HEK293 (cell line): Measurements from ENCODE around the gene MYO1C.

ENCODE experiments used
- CTCF ChIA-PET: fragments of 350-600 bp; formaldehyde crosslinking; extraction: SDS; loops from one replicate; lab custom pipeline; 2021; ENCODE audit warnings: antibody characterized with exemption; lab: Yijun Ruan, JAX
- POLR2A ChIA-PET: fragments of 300-600 bp; formaldehyde crosslinking; extraction: SDS; loops from one replicate; lab custom pipeline; 2020; ENCODE audit warnings: antibody characterized with exemption, inconsistent platforms; lab: Yijun Ruan, JAX
- H3K27ac ChIP-seq: fragments of 200-500 bp; sonication (Bioruptor generic); 2 replicates; pipeline ENCODE4 v1.5.1; 2014; ENCODE audit warnings: low read depth, low read length, control low read depth, inconsistent platforms; ENCODE audit errors: extremely low read depth
- H3K36me3 ChIP-seq, 2 experiments: fragments of 200-500 bp in 1 of 2; sonication (Bioruptor generic) in 1 of 2; 1 replicate in 1 of 2; 2 replicates in 1 of 2; pipeline ENCODE4 v1.5.1; 2014 to 2017; ENCODE audit warnings: inconsistent platforms in 2 of 2, low read length in 2 of 2; ENCODE audit not compliant: control insufficient read depth in 2 of 2, insufficient read depth in 1 of 2
- H3K4me1 ChIP-seq: fragments of 200-500 bp; sonication (Bioruptor generic); 2 replicates; pipeline ENCODE4 v1.5.1; 2014; ENCODE audit warnings: mild to moderate bottlenecking, low read length, inconsistent platforms; ENCODE audit not compliant: control insufficient read depth, insufficient read depth
- H3K4me3 ChIP-seq: 2 replicates; pipeline ENCODE4 v1.5.1; 2011; ENCODE audit warnings: low read depth, mild to moderate bottlenecking, control low read depth, low read length, moderate library complexity
- H3K9me3 ChIP-seq: fragments of 200-500 bp; sonication (Bioruptor generic); 2 replicates; pipeline ENCODE4 v1.5.1; 2014; ENCODE audit warnings: low read depth, low read length, inconsistent platforms; ENCODE audit not compliant: control insufficient read depth, insufficient read depth
- HOXD13 ChIP-seq: sonication (generic); formaldehyde crosslinking; IDR thresholded peaks from 2 replicates; pipeline ENCODE4 v1.8.0; 2022; ENCODE audit warnings: missing genetic modification reagents, borderline replicate concordance
- PRDM1 ChIP-seq: fragments of 450-650 bp; formaldehyde crosslinking; IDR thresholded peaks from 2 replicates; pipeline ENCODE4; 2016; ENCODE audit warnings: missing biosample characterization, missing genetic modification characterization
- SCRT1 ChIP-seq: fragments of 450-650 bp; formaldehyde crosslinking; IDR thresholded peaks from 2 replicates; pipeline ENCODE4 v1.5.1; 2016; ENCODE audit warnings: missing biosample characterization, missing genetic modification characterization, borderline replicate concordance
- SCRT2 ChIP-seq: fragments of 450-650 bp; formaldehyde crosslinking; IDR thresholded peaks from 2 replicates; pipeline ENCODE4 v1.5.1; 2016; ENCODE audit warnings: missing biosample characterization, missing genetic modification characterization
- YY1 ChIP-seq: fragments of 450-650 bp; formaldehyde crosslinking; IDR thresholded peaks from 2 replicates; pipeline ENCODE4 v1.5.1; 2018; ENCODE audit warnings: missing biosample characterization, missing genetic modification characterization
- ZBTB17 ChIP-seq: fragments of 450-650 bp; formaldehyde crosslinking; IDR thresholded peaks from 2 replicates; pipeline ENCODE4 v1.5.1; 2016; ENCODE audit warnings: missing biosample characterization, missing genetic modification characterization
- ZBTB8A ChIP-seq: fragments of 450-650 bp; formaldehyde crosslinking; IDR thresholded peaks from 2 replicates; pipeline ENCODE4 v1.5.1; 2016; ENCODE audit warnings: missing biosample characterization, missing genetic modification characterization
- ZNF138 ChIP-seq: fragments of 450-650 bp; formaldehyde crosslinking; IDR thresholded peaks from 2 replicates; pipeline ENCODE4 v1.5.1; 2016; ENCODE audit warnings: missing biosample characterization, missing genetic modification characterization, borderline replicate concordance
- ZNF16 ChIP-seq: fragments of 450-650 bp; formaldehyde crosslinking; IDR thresholded peaks from 2 replicates; pipeline ENCODE4 v1.5.1; 2016; ENCODE audit warnings: low read depth, missing biosample characterization, missing genetic modification characterization
- ZNF175 ChIP-seq: fragments of 450-650 bp; formaldehyde crosslinking; IDR thresholded peaks from 2 replicates; pipeline ENCODE4 v1.5.1; 2016; ENCODE audit warnings: missing biosample characterization, missing genetic modification characterization
- ZNF292 ChIP-seq: fragments of 450-650 bp; formaldehyde crosslinking; IDR thresholded peaks from 2 replicates; pipeline ENCODE4 v1.5.1; 2016; ENCODE audit warnings: low read depth, missing biosample characterization, missing genetic modification characterization, borderline replicate concordance
- ZNF433 ChIP-seq: fragments of 450-650 bp; formaldehyde crosslinking; IDR thresholded peaks from 2 replicates; pipeline ENCODE4 v1.5.1; 2016; ENCODE audit warnings: missing biosample characterization, missing genetic modification characterization, low read depth
- ZNF521 ChIP-seq: fragments of 450-650 bp; formaldehyde crosslinking; IDR thresholded peaks from 2 replicates; pipeline ENCODE4 v1.5.1; 2017; ENCODE audit warnings: missing biosample characterization, mild to moderate bottlenecking, missing genetic modification characterization
- ZNF544 ChIP-seq: fragments of 450-650 bp; formaldehyde crosslinking; IDR thresholded peaks from 2 replicates; pipeline ENCODE4 v1.5.0; 2017; ENCODE audit warnings: missing biosample characterization, missing genetic modification characterization
- ZNF555 ChIP-seq: fragments of 450-650 bp; formaldehyde crosslinking; conservative IDR thresholded peaks from 2 replicates; pipeline ENCODE4 v1.5.1; 2017; ENCODE audit warnings: missing biosample characterization, mild to moderate bottlenecking, missing genetic modification characterization, inconsistent platforms
- ZNF585B ChIP-seq: fragments of 450-650 bp; formaldehyde crosslinking; IDR thresholded peaks from 2 replicates; pipeline ENCODE4 v1.5.1; 2016; ENCODE audit warnings: missing biosample characterization, missing genetic modification characterization
- ZNF610 ChIP-seq: fragments of 450-650 bp; formaldehyde crosslinking; IDR thresholded peaks from 2 replicates; pipeline ENCODE4 v1.5.1; 2016; ENCODE audit warnings: missing biosample characterization, missing genetic modification characterization, borderline replicate concordance
- ZNF654 ChIP-seq: fragments of 450-650 bp; formaldehyde crosslinking; IDR thresholded peaks from 2 replicates; pipeline ENCODE4 v1.5.1; 2016; ENCODE audit warnings: low read depth, missing biosample characterization, missing genetic modification characterization
- ZNF701 ChIP-seq: fragments of 450-650 bp; formaldehyde crosslinking; IDR thresholded peaks from 2 replicates; pipeline ENCODE4 v1.5.1; 2016; ENCODE audit warnings: missing biosample characterization, missing genetic modification characterization
- ZSCAN16 ChIP-seq: fragments of 450-650 bp; formaldehyde crosslinking; IDR thresholded peaks from 2 replicates; pipeline ENCODE4 v1.5.1; 2016; ENCODE audit warnings: missing biosample characterization, missing genetic modification characterization
- TF ChIP-seq, protein P1 (sequence below): fragments of 450-650 bp; formaldehyde crosslinking; IDR thresholded peaks from 2 replicates; pipeline ENCODE4 v1.5.1; 2016; ENCODE audit warnings: missing biosample characterization, missing genetic modification characterization, borderline replicate concordance
- TF ChIP-seq, protein P2 (sequence below): fragments of 450-650 bp; formaldehyde crosslinking; IDR thresholded peaks from 2 replicates; pipeline ENCODE4 v1.5.1; 2016; ENCODE audit warnings: missing biosample characterization, missing genetic modification characterization
- TF ChIP-seq, protein P3 (sequence below): fragments of 450-650 bp; formaldehyde crosslinking; IDR thresholded peaks from 2 replicates; pipeline ENCODE4 v1.5.1; 2016; ENCODE audit warnings: missing biosample characterization, missing genetic modification characterization, low read depth

The MYO1C gene

DNA sequence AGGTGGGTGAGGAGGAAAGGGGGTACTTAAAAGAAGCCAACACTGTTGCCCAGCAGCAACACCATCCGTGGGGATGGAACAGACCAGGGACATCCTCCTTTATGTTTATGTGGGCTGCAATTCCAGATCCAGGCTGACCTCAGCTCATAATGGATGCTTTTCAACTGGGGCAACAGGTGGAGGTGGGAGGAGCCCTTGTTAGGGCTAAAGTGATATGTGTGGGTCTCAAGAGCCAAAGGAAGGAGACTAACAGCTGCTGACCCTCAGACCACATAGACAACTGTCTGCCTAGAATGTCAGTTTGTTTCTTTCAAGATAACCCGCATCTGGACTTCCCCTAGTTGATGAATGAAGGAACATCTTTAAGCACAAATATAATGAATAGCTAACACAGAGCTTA, 25.9 kb upstream of the MYO1C start:
- Histone ChIP-seq H3K9me3 (no peaks in the 10 kb centered on the region), H3K4me1 (no peaks in the 10 kb centered on the region), H3K4me3 (no peak overlapping the region), H3K36me3 (peaks cover 12 to 62% of the 10 kb centered on the region in 2 experiments; a peak in 2 of 3 replicates), H3K27ac (no peak overlapping the region)
- POLR2A ChIA-PET = interaction anchor here (0.5 to 0.6 kb wide), 2 partner anchors 54 to 316 kb away, joined by 4 read pairs; no protein-coding TSS in a partner anchor
- TF ChIP-seq SCRT1 (tag by site-specific recombination) (peak; percentile 83), SCRT2 (tag by site-specific recombination) (peak; percentile 95), ZNF292 (tag by site-specific recombination) (no peak)
- CTCF ChIA-PET = interaction anchor here (0.6 to 2.5 kb wide), 3 partner anchors 15 to 723 kb away, joined by 3 to 13 read pairs (median 11); no protein-coding TSS in a partner anchor

DNA sequence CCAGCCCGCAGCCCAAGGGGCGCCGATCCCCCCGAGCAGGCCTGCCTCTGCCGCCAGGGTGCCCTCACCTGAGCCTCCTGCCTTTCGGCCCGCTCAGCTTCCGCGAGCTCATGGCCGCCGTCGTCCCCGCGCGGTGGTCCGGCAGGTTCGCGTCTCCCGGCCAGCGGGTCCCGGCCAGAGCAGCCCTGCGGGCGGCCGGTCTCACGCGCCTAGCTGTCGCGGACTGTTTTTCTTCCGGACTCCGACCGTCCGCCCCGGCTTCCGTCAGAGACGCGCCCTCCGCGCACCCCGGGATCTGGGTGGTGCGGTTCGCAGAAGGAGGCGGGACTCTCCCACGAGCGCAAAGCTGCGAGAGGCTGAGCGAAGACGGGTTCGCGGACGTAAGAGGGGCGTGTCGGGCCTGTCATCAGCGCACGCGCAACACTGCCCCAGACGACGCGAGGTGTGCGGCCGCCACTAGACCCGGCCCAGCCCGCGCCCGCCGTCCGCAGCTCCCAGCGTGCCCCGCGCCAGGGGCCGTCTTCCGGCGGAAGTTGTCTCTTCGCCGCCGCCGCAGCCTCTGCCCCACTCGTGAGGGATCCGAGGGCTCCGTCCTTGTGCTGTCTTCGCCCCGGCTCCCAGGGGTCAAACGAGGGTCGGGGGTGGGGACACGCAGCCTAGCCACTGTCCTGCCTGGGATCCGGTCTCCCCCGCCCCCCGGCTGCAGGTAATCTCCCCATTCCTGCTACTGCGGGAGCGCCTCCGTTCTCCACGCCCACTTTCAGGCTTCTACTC, 24.1 kb upstream of the MYO1C start, which contains the start of gene INPP5K:
TSS of gene INPP5K (minus strand) at position 225 of the 774 bp plus-strand sequence. CDS start at position 112, 113 bp downstream.
- ChIA-PET POLR2A (interaction anchor here (0.5 to 2.5 kb wide), 39 partner anchors 10 to 1173 kb away, joined by 3 to 24 read pairs (median 5); partner anchors contain the start of genes CRK, MYO1C, PITPNA and SLC43A2), CTCF (interaction anchor here (0.6 to 3.0 kb wide), 19 partner anchors 11 to 258 kb away, joined by 3 to 39 read pairs (median 5); partner anchors contain the start of gene TRARG1)
- Histone ChIP-seq H3K4me1 (no peaks in the 10 kb centered on the region), H3K27ac (peak within 1 kb of the TSS; percentile 62), H3K36me3 (peaks cover 9 to 64% of the 10 kb centered on the region in 2 experiments; a peak in 2 of 3 replicates), H3K4me3 (peak within 1 kb of the TSS; percentile 96), H3K9me3 (no peaks in the 10 kb centered on the region)
- TF ChIP-seq ZBTB8A = peak; percentile 96
- no peak for TF ChIP-seq PRDM1 (tag by site-specific recombination)
- TF ChIP-seq ZBTB17 (tag by site-specific recombination) = no peak; the same call in 1 of the 2 replicates
- TF ChIP-seq ZNF610 (tag by site-specific recombination) = no peak; the same call in 1 of the 2 replicates
- TF ChIP-seq HOXD13 (CRISPR knock-in tag) = no peak
- TF ChIP-seq, protein P1, sequence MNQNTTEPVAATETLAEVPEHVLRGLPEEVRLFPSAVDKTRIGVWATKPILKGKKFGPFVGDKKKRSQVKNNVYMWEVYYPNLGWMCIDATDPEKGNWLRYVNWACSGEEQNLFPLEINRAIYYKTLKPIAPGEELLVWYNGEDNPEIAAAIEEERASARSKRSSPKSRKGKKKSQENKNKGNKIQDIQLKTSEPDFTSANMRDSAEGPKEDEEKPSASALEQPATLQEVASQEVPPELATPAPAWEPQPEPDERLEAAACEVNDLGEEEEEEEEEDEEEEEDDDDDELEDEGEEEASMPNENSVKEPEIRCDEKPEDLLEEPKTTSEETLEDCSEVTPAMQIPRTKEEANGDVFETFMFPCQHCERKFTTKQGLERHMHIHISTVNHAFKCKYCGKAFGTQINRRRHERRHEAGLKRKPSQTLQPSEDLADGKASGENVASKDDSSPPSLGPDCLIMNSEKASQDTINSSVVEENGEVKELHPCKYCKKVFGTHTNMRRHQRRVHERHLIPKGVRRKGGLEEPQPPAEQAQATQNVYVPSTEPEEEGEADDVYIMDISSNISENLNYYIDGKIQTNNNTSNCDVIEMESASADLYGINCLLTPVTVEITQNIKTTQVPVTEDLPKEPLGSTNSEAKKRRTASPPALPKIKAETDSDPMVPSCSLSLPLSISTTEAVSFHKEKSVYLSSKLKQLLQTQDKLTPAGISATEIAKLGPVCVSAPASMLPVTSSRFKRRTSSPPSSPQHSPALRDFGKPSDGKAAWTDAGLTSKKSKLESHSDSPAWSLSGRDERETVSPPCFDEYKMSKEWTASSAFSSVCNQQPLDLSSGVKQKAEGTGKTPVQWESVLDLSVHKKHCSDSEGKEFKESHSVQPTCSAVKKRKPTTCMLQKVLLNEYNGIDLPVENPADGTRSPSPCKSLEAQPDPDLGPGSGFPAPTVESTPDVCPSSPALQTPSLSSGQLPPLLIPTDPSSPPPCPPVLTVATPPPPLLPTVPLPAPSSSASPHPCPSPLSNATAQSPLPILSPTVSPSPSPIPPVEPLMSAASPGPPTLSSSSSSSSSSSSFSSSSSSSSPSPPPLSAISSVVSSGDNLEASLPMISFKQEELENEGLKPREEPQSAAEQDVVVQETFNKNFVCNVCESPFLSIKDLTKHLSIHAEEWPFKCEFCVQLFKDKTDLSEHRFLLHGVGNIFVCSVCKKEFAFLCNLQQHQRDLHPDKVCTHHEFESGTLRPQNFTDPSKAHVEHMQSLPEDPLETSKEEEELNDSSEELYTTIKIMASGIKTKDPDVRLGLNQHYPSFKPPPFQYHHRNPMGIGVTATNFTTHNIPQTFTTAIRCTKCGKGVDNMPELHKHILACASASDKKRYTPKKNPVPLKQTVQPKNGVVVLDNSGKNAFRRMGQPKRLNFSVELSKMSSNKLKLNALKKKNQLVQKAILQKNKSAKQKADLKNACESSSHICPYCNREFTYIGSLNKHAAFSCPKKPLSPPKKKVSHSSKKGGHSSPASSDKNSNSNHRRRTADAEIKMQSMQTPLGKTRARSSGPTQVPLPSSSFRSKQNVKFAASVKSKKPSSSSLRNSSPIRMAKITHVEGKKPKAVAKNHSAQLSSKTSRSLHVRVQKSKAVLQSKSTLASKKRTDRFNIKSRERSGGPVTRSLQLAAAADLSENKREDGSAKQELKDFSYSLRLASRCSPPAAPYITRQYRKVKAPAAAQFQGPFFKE (tag by site-specific recombination) = no peak
- TF ChIP-seq ZNF16 (tag by site-specific recombination) = no peak
- TF ChIP-seq ZNF544 (tag by site-specific recombination) = no peak
- TF ChIP-seq ZNF555 (tag by site-specific recombination) = no peak
- no peak for TF ChIP-seq ZNF433 (tag by site-specific recombination)
- TF ChIP-seq, protein P2, sequence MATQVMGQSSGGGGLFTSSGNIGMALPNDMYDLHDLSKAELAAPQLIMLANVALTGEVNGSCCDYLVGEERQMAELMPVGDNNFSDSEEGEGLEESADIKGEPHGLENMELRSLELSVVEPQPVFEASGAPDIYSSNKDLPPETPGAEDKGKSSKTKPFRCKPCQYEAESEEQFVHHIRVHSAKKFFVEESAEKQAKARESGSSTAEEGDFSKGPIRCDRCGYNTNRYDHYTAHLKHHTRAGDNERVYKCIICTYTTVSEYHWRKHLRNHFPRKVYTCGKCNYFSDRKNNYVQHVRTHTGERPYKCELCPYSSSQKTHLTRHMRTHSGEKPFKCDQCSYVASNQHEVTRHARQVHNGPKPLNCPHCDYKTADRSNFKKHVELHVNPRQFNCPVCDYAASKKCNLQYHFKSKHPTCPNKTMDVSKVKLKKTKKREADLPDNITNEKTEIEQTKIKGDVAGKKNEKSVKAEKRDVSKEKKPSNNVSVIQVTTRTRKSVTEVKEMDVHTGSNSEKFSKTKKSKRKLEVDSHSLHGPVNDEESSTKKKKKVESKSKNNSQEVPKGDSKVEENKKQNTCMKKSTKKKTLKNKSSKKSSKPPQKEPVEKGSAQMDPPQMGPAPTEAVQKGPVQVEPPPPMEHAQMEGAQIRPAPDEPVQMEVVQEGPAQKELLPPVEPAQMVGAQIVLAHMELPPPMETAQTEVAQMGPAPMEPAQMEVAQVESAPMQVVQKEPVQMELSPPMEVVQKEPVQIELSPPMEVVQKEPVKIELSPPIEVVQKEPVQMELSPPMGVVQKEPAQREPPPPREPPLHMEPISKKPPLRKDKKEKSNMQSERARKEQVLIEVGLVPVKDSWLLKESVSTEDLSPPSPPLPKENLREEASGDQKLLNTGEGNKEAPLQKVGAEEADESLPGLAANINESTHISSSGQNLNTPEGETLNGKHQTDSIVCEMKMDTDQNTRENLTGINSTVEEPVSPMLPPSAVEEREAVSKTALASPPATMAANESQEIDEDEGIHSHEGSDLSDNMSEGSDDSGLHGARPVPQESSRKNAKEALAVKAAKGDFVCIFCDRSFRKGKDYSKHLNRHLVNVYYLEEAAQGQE (tag by site-specific recombination) = 0 out of 2 replicates have a peak, but pooled peaks have one; percentile 5
- TF ChIP-seq, protein P3, sequence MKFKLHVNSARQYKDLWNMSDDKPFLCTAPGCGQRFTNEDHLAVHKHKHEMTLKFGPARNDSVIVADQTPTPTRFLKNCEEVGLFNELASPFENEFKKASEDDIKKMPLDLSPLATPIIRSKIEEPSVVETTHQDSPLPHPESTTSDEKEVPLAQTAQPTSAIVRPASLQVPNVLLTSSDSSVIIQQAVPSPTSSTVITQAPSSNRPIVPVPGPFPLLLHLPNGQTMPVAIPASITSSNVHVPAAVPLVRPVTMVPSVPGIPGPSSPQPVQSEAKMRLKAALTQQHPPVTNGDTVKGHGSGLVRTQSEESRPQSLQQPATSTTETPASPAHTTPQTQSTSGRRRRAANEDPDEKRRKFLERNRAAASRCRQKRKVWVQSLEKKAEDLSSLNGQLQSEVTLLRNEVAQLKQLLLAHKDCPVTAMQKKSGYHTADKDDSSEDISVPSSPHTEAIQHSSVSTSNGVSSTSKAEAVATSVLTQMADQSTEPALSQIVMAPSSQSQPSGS (tag by site-specific recombination) = no peak
- no peak; the same call in 1 of the 2 replicates for TF ChIP-seq YY1
- TF ChIP-seq ZNF138 = no peak
- no peak for TF ChIP-seq ZNF521 (tag by site-specific recombination)
- TF ChIP-seq ZSCAN16 (tag by site-specific recombination) = no peak
- TF ChIP-seq ZNF701 (tag by site-specific recombination) = no peak
- TF ChIP-seq ZNF585B (tag by site-specific recombination) = no peak
- TF ChIP-seq ZNF175 = no peak
- TF ChIP-seq ZNF654 (tag by site-specific recombination) = no peak
